RCC 7860 (cell line): ENCODE results near the gene ZSCAN5A.
"Not testable (repeated sequence)": the region's sequence is repeated elsewhere in the genome, so short reads cannot be mapped to it uniquely, and the experiment has no call there.

Experiments used
- DNase-seq: peaks from one replicate; pipeline ENCODE4 v3.0.0-alpha.2; 2015; ENCODE audit warnings: low spot score
- FAIRE-seq: peaks from 2 replicates; lab custom pipeline; 2012; peaks lifted over from hg19 to GRCh38; lab: Jason Lieb, UNC

Gene ZSCAN5A

GRCh38 chr19:56217039-56217949 lies 97.3 kb downstream of the ZSCAN5A start:
- DNase-seq (no peak), FAIRE-seq (no peak)

DNA sequence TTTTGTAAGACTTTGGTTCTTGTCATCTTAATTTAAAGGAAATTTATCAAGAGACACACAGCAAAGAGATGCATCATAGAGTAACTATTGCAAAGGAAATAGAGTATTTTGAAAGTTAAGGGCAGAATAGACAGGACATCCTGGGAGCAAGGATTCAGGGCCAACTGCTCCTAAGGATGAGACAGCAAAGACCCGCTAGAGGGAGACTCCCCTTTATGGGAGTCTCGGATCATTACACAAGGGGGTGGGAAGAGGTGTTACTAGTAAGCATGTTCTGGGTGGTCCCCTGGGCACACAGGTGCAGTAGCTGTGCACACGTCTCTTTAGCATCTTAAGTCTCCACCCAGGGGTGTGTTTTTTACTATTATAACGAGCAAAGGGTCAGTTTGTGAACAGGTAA lies 102.9 kb downstream of the ZSCAN5A start:
- DNase-seq, result no peak
- FAIRE-seq, result no peak

DNA sequence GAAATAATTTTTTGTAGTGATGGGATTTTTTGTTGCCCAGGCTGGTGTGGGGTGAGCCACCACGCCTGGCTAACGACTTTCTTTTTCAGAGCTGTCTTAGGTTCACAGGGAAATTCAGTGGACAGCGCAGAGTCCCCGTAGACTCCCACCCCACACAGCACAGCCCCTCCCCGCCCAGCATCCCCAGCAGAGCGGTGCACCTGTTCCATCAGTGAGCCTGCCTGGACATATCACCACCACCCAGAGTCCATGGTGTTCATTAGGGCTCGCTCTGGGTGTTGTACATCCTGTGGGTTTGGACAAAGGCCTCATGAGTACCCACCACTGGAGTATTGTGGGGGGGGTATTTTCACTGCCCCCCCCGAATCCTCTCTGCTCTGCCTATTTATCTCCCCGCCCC lies 104.6 kb downstream of the ZSCAN5A start:
- not testable (repeated sequence) for FAIRE-seq, DNase-seq

GRCh38 chr19:56209091-56209490 lies 105.5 kb downstream of the ZSCAN5A start:
- no peak for DNase-seq

GRCh38 chr19:56207581-56207980 lies 107.1 kb downstream of the ZSCAN5A start:
- not testable (repeated sequence) for DNase-seq, FAIRE-seq

More at GRCh38 chr19:56209091-56209490, 105.5 kb downstream of the ZSCAN5A start:
- no peak for FAIRE-seq

DNA sequence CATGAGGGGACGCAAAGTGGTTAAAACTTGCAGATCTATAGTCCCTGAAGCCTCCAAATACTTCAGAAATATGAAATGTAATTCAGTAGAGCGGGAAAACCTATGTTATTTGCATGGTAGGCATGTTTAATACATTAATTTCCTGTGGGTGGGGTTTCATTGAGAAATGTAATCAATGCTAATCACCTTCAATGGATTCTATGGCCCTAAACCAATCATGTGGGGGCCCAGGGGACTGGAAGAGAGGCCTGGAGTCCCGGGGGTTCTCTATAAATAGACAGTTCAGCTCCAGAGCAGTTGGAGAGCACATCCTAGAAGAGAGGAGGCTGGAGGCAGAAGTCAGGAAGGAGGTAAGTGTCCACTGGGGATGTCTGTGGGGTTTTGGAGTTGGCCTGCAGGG lies 112.7 kb downstream of the ZSCAN5A start, which contains the start of gene ZSCAN5C:
ZSCAN5C (plus strand) TSS at position 301 of the 400 bp plus-strand sequence. CDS start 3,641 bp downstream, outside the sequence.
- DNase-seq, result no peak
- no peak for FAIRE-seq

GRCh38 chr19:56199687-56200086 lies 115.0 kb downstream of the ZSCAN5A start:
- no peak for FAIRE-seq

GRCh38 chr19:56197646-56198045 lies 117.0 kb downstream of the ZSCAN5A start, which contains the start of gene ZSCAN5B:
Gene ZSCAN5B, minus strand, starts transcription at chr19:56197783. Its CDS starts 4,731 bp downstream, at chr19:56193052.
- not testable (repeated sequence) for DNase-seq, FAIRE-seq

More at GRCh38 chr19:56199687-56200086, 115.0 kb downstream of the ZSCAN5A start:
- DNase-seq, result no peak

DNA sequence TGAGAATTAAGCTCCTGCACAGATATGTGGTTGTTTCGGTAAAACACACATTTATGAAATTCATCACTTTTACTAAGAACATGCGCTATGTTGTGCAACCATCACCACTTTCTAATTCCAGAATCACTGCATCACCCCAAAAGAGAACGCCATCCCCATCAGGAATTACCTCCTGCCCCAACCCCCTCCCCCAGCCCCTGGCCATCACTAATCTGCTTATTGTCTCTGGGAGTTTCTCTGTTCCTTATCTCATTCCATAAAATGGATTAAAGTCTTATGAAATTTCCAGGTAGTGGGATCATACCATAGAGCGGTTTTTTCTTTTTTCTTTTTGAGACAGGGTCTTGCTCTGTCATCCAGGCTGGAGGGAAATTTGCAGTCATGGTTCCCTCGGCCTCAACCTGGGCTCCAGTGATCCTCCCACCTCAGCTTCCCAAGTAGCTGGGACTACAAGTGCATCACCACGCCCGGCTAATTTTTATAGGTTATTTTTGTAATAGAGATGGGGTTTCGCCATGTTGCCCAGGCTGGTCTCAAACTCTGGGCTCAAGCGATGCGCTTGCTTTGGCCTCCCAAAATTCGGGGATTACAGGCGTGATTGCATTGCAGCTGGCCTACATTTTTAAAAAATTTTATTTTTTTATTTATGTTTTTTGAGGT lies 120.5 kb downstream of the ZSCAN5A start:
- FAIRE-seq, result no peak
- no peak for DNase-seq

- FAIRE-seq (no peak), DNase-seq (no peak)
Observed at GRCh38 chr19:56191711-56192110, 122.9 kb downstream of the ZSCAN5A start.

DNA sequence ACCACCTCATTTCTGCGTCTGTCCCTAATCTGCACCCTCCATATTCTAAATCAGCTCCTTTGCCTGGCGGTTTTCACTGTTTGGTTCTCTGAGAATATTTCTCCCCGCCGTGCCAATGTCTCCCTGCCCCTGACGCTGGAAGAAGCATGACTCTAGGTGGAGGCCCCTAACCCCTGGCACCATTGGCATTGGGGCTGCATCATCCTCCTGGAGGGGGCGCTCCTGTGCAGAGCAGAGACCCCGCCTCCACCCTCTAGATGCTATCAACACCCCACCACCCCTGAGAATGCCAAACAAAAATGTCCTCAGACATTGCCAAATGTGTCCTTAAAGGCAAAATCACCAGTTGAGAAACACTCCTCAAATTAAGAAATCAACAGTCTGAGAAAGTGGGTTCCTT lies 123.5 kb downstream of the ZSCAN5A start:
- DNase-seq (no peak), FAIRE-seq (no peak)

- DNase-seq (no peak), FAIRE-seq (no peak)
Observed at GRCh38 chr19:56189785-56190184, 124.9 kb downstream of the ZSCAN5A start.

GRCh38 chr19:56177564-56178243 lies 136.9 kb downstream of the ZSCAN5A start:
- no peak for FAIRE-seq

DNA sequence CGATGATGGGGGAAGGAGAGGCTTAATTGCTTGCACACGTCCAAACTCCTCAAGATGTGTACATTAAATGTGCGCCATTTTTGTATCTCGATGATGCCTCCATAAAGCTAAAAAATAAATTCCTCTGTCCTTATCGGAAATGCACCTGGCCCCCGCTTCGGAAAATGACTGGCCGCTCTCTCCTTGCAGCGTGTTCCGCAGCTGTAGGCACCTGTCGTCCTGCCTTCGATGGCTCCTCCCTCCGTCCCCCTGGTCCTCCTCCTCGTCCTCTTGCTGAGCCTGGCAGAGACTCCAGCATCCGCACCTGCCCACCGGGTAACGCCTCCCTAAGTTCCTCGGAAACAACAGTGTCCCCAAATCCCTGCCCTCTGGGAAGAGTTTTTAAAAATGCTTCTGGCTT lies 137.8 kb downstream of the ZSCAN5A start:
- DNase-seq (no peak), FAIRE-seq (no peak)

More at GRCh38 chr19:56177564-56178243, 136.9 kb downstream of the ZSCAN5A start:
- DNase-seq, result no peak

GRCh38 chr19:56176310-56176709 lies 138.3 kb downstream of the ZSCAN5A start:
- FAIRE-seq, DNase-seq: not testable (repeated sequence)

DNA sequence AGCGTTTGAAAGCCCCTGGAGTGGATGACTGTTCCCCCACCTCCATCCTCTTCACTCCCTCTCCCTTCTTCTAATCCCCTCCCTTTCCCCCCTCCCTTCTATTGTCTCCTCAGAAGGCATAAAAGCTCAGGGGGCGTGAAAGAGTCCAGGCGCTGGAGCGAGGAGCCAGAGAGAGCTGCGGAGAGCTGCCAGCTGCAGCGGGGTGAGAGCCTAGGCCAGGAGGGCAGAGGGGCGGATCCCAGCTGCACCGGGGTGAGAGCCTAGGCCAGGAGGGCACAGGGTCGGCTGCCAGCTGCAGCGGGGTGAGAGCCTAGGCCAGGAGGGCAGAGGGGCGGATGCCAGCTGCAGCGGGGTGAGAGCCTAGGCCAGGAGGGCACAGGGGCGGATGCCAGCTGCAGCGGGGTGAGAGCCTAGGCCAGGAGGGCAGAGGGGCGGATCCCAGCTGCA lies 138.8 kb downstream of the ZSCAN5A start, which contains the start of gene GALP:
GALP (plus strand) TSS at position 148 of the 447 bp plus-strand sequence. CDS start 1,101 bp downstream, outside the sequence.
- DNase-seq, FAIRE-seq: not testable (repeated sequence)

DNA sequence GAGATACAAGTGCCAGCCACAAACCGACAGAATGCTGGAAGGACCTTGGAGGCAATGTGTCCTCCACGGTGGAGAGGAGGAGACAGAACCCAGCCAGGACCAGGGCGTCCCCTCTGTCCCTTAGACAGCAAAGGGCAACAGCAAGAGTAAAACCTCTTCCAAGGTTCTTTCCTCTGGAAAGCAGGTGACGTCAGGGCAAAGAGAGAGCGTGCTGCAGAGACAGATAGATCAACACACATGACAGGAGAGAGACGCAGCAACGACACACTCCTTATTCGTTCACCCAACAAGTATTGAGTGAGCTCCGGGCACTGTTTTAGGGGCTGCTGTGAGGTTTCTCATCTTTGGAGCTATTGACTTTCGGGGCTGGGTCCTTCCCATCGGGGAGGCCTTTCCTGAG lies 140.1 kb downstream of the ZSCAN5A start:
- DNase-seq (no peak), FAIRE-seq (no peak)

- FAIRE-seq, result no peak
- DNase-seq, result no peak
Observed at GRCh38 chr19:56174086-56174485, 140.6 kb downstream of the ZSCAN5A start.
